Suprapubic skin (tissue), 4 donors: ENCODE data around the gene POC1A. TPM values are rescaled to one million over a fixed set of nuclear protein-coding genes. Genes with fewer than 3 reads are reported as not detected.

ENCODE experiments used
- DNase-seq, 2 donors: peaks; one replicate each; pipeline ENCODE4 v3.0.0-alpha.2; 2019; ENCODE audit warnings: low spot score in 2 of 2
- H3K27ac ChIP-seq: fragments of 200-600 bp; sonication (generic); one replicate; pipeline ENCODE4 v1.5.1; 2019
- H3K27me3 ChIP-seq: fragments of 200-600 bp; sonication (generic); one replicate; pipeline ENCODE4 v1.5.1; 2019
- H3K36me3 ChIP-seq: fragments of 200-600 bp; sonication (generic); one replicate; pipeline ENCODE4 v1.5.1; 2019
- H3K4me1 ChIP-seq: fragments of 200-600 bp; sonication (generic); one replicate; pipeline ENCODE4 v1.5.1; 2019
- H3K4me3 ChIP-seq: fragments of 200-600 bp; sonication (generic); one replicate; pipeline ENCODE4 v1.5.1; 2019; ENCODE audit warnings: mild to moderate bottlenecking
- H3K9me3 ChIP-seq: fragments of 200-600 bp; sonication (generic); one replicate; pipeline ENCODE4 v1.5.1; 2019
- CTCF ChIP-seq, 2 donors: fragments of 200-600 bp in 1 of 2; fragments of 450-650 bp in 1 of 2; sonication (generic) in 1 of 2; IDR thresholded peaks; one replicate each; pipeline ENCODE4 v1.5.1; 2016 to 2019; ENCODE audit warnings: antibody characterized with exemption in 2 of 2, mild to moderate bottlenecking in 1 of 2, moderate library complexity in 1 of 2
- EP300 ChIP-seq: sonication (generic); formaldehyde crosslinking; IDR thresholded peaks from one replicate; pipeline ENCODE4 v1.6.1; 2017; ENCODE audit warnings: antibody characterized with exemption
- POLR2A ChIP-seq, 2 donors: fragments of 450-650 bp; IDR thresholded peaks; one replicate each; pipeline ENCODE4 v1.6.1; 2017; ENCODE audit warnings: antibody characterized with exemption in 2 of 2, mild to moderate bottlenecking in 2 of 2, moderate library complexity in 2 of 2
- POLR2AphosphoS5 ChIP-seq, 3 donors: sonication (generic); formaldehyde crosslinking; IDR thresholded peaks; one replicate each; pipeline ENCODE4 v1.6.1; 2017; ENCODE audit warnings: antibody characterized with exemption in 3 of 3
- WGBS: methylation state at CpG from one replicate; pipeline ENCODE4 v1.1.5; 2018; 5-methylcytosine and 5-hydroxymethylcytosine counted together
- total RNA-seq, 4 donors: library from RNA; depleted of rRNA; stranded (reverse); fragments of >200 nt; gene quantifications; one replicate each; pipeline ENCODE4 v1.1.0, GENCODE V29; 2016

POC1A gene
- total RNA-seq, 4 donors from 2014 or later, result 1.1 to 4.8 (median 1.6) TPM

- Histone ChIP-seq H3K27me3 (no peaks in the 10 kb centered on the region), H3K4me3 (no peak overlapping the region), H3K27ac (no peak overlapping the region), H3K4me1 (peaks cover 85% of the 10 kb centered on the region), H3K9me3 (no peaks in the 10 kb centered on the region), H3K36me3 (no peaks in the 10 kb centered on the region)
- no peak for DNase-seq
- TF ChIP-seq POLR2A (IDR thresholded peaks at IDR 0.05), result no peak
- no peak for TF ChIP-seq EP300
- TF ChIP-seq CTCF (IDR thresholded peaks at IDR 0.05), result no peak
- no peak for TF ChIP-seq POLR2AphosphoS5 (IDR thresholded peaks at IDR 0.05)
- WGBS, result no CpG with 5 or more reads among the region's 12 CpGs
Observed at GRCh38 chr3:52068730-52069129, 85.5 kb downstream of the POC1A start.

- DNase-seq, result no peak
- 71% methylated on average over 10 of the region's 12 CpGs for WGBS
- peaks cover 91% of the 10 kb centered on the region for H3K4me1 ChIP-seq
Observed at GRCh38 chr3:52068055-52068571, 86.1 kb downstream of the POC1A start.

GRCh38 chr3:52067526-52067925 lies 86.7 kb downstream of the POC1A start:
- H3K4me3 ChIP-seq, result no peak overlapping the region
- no peak for DNase-seq
- H3K36me3 ChIP-seq, result no peaks in the 10 kb centered on the region
- H3K9me3 ChIP-seq, result no peaks in the 10 kb centered on the region
- no peaks in the 10 kb centered on the region for H3K27me3 ChIP-seq
- WGBS, result 82% methylated on average over 4 of the region's 4 CpGs
- no peak overlapping the region for H3K27ac ChIP-seq
- peaks cover 97% of the 10 kb centered on the region for H3K4me1 ChIP-seq
- TF ChIP-seq CTCF (IDR thresholded peaks at IDR 0.05) (no peak), EP300 (no peak), POLR2AphosphoS5 (IDR thresholded peaks at IDR 0.05) (no peak), POLR2A (IDR thresholded peaks at IDR 0.05) (no peak)

More at GRCh38 chr3:52068055-52068571, 86.1 kb downstream of the POC1A start:
- Histone ChIP-seq H3K36me3 (no peaks in the 10 kb centered on the region), H3K27ac (no peak overlapping the region), H3K4me3 (no peak overlapping the region), H3K9me3 (no peaks in the 10 kb centered on the region), H3K27me3 (no peaks in the 10 kb centered on the region)
- TF ChIP-seq EP300 (no peak), POLR2AphosphoS5 (IDR thresholded peaks at IDR 0.05) (no peak), CTCF (IDR thresholded peaks at IDR 0.05) (no peak), POLR2A (IDR thresholded peaks at IDR 0.05) (no peak)

GRCh38 chr3:52067046-52067445 lies 87.2 kb downstream of the POC1A start:
- H3K27me3 ChIP-seq, result no peaks in the 10 kb centered on the region
- peaks cover 97% of the 10 kb centered on the region for H3K4me1 ChIP-seq
- 78% methylated on average over 6 of the region's 8 CpGs for WGBS
- no peak for TF ChIP-seq CTCF (IDR thresholded peaks at IDR 0.05)
- no peak for TF ChIP-seq POLR2A (IDR thresholded peaks at IDR 0.05)
- TF ChIP-seq EP300, result no peak
- TF ChIP-seq POLR2AphosphoS5 (IDR thresholded peaks at IDR 0.05), result no peak
- no peaks in the 10 kb centered on the region for H3K9me3 ChIP-seq
- H3K4me3 ChIP-seq, result no peak overlapping the region
- H3K36me3 ChIP-seq, result no peaks in the 10 kb centered on the region
- H3K27ac ChIP-seq, result no peak overlapping the region
- DNase-seq, result no peak

GRCh38 chr3:52065264-52065756 lies 88.9 kb downstream of the POC1A start:
- Histone ChIP-seq H3K36me3 (no peaks in the 10 kb centered on the region), H3K9me3 (no peaks in the 10 kb centered on the region), H3K4me1 (peaks cover 97% of the 10 kb centered on the region), H3K27ac (peak overlapping the region; percentile 8), H3K4me3 (no peak overlapping the region), H3K27me3 (no peaks in the 10 kb centered on the region)
- TF ChIP-seq EP300 (no peak), POLR2AphosphoS5 (IDR thresholded peaks at IDR 0.05) (peak in 1 of 3 donors; percentile 46)
- DNase-seq, result no peak
- no CpG with 5 or more reads among the region's 12 CpGs for WGBS

- Histone ChIP-seq H3K27me3 (no peaks in the 10 kb centered on the region), H3K27ac (peak overlapping the region; percentile 25), H3K9me3 (no peaks in the 10 kb centered on the region), H3K4me1 (peaks cover 97% of the 10 kb centered on the region), H3K36me3 (no peaks in the 10 kb centered on the region), H3K4me3 (no peak overlapping the region)
- TF ChIP-seq EP300 (no peak), CTCF (IDR thresholded peaks at IDR 0.05) (no peak), POLR2AphosphoS5 (IDR thresholded peaks at IDR 0.05) (no peak), POLR2A (IDR thresholded peaks at IDR 0.05) (no peak)
- no peak for DNase-seq
- WGBS, result 59% methylated on average over 2 of the region's 8 CpGs
Observed at GRCh38 chr3:52064561-52064960, 89.7 kb downstream of the POC1A start.
